PC-3 (cell line): ENCODE results near the gene KSR1.

Source experiments
- EZH2 ChIP-seq: fragments of 300-600 bp; sonication (generic); IDR thresholded peaks from one replicate; pipeline ENCODE4 v1.6.1; 2017; ENCODE audit warnings: antibody characterized with exemption, mild to moderate bottlenecking, low read length; ENCODE audit not compliant: unreplicated experiment
- EZH2phosphoT487 ChIP-seq: fragments of 300-600 bp; sonication (generic); IDR thresholded peaks from 2 replicates; pipeline ENCODE4 v1.6.1; 2018; ENCODE audit warnings: mild to moderate bottlenecking, antibody characterized with exemption, low read length, borderline replicate concordance
- TF ChIP-seq, protein P1 (sequence below): fragments of 300-600 bp; sonication (generic); conservative IDR thresholded peaks from 2 replicates; pipeline ENCODE4 v1.5.1; 2017; ENCODE audit warnings: antibody characterized with exemption, low read depth, mild to moderate bottlenecking, low read length

DNA sequence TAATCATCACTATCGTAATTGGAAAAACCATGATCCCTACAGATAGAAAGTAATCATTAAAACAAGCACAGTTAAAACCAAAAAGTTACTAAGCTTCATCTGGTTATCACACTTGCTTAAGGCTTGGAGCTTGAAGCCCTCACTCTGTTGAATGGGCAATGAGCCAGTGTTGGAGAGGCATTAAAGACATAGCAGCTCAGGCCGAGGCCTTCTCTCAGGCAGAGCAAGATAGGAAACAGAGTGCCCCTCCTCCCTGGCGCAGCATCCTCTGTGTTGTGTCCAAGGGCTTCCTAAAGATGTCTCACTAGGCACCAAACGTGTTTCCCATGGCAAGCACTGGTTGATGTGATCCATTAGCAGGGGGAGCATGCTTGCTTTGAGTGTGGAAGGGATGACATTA is 139.8 kb downstream of the KSR1 start:
- TF ChIP-seq, protein P1, sequence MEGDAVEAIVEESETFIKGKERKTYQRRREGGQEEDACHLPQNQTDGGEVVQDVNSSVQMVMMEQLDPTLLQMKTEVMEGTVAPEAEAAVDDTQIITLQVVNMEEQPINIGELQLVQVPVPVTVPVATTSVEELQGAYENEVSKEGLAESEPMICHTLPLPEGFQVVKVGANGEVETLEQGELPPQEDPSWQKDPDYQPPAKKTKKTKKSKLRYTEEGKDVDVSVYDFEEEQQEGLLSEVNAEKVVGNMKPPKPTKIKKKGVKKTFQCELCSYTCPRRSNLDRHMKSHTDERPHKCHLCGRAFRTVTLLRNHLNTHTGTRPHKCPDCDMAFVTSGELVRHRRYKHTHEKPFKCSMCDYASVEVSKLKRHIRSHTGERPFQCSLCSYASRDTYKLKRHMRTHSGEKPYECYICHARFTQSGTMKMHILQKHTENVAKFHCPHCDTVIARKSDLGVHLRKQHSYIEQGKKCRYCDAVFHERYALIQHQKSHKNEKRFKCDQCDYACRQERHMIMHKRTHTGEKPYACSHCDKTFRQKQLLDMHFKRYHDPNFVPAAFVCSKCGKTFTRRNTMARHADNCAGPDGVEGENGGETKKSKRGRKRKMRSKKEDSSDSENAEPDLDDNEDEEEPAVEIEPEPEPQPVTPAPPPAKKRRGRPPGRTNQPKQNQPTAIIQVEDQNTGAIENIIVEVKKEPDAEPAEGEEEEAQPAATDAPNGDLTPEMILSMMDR = no peak
- TF ChIP-seq EZH2 = no peak
- no peak for TF ChIP-seq EZH2phosphoT487
